Fibroblast of lung (primary cell): Measurements from ENCODE around the gene MTAP.

Source experiments
- CTCF ChIP-seq, 2 donors: IDR thresholded peaks in 1 of 2; conservative IDR thresholded peaks in 1 of 2; 1 replicate in 1 of 2; 2 replicates in 1 of 2; pipeline ENCODE4 v1.5.1; 2011 to 2012; ENCODE audit warnings: low read length in 2 of 2, control low read depth in 1 of 2, inconsistent platforms in 1 of 2, low read depth in 1 of 2, mild to moderate bottlenecking in 1 of 2
- EZH2 ChIP-seq: IDR thresholded peaks from 2 replicates; pipeline ENCODE4 v1.5.1; 2012; ENCODE audit warnings: low read length, control low read depth, mild to moderate bottlenecking; ENCODE audit errors: missing control alignments

- TF ChIP-seq CTCF (conservative IDR thresholded peaks at IDR 0.05 in 1 of 2, IDR thresholded peaks at IDR 0.05 in 1 of 2; ENCODE audit: low read depth in 1 of 2, low read length in 2 of 2) (no peak), EZH2 (no peak)
Observed at GRCh38 chr9:21770871-21771560, 31.4 kb upstream of the MTAP start.
